ENCODE data around the gene SH2D3A. TPM values are rescaled to one million over a fixed set of nuclear protein-coding genes. Genes with fewer than 3 reads are reported as not detected.
A peak's percentile ranks its signal among the peaks of the same experiment; 100 is the strongest.
"Not testable (repeated sequence)": the region's sequence is repeated elsewhere in the genome, so short reads cannot be mapped to it uniquely, and the experiment has no call there.

Gene SH2D3A
- total RNA-seq, 1 donor from 2014 or later: 26.0 TPM

DNA sequence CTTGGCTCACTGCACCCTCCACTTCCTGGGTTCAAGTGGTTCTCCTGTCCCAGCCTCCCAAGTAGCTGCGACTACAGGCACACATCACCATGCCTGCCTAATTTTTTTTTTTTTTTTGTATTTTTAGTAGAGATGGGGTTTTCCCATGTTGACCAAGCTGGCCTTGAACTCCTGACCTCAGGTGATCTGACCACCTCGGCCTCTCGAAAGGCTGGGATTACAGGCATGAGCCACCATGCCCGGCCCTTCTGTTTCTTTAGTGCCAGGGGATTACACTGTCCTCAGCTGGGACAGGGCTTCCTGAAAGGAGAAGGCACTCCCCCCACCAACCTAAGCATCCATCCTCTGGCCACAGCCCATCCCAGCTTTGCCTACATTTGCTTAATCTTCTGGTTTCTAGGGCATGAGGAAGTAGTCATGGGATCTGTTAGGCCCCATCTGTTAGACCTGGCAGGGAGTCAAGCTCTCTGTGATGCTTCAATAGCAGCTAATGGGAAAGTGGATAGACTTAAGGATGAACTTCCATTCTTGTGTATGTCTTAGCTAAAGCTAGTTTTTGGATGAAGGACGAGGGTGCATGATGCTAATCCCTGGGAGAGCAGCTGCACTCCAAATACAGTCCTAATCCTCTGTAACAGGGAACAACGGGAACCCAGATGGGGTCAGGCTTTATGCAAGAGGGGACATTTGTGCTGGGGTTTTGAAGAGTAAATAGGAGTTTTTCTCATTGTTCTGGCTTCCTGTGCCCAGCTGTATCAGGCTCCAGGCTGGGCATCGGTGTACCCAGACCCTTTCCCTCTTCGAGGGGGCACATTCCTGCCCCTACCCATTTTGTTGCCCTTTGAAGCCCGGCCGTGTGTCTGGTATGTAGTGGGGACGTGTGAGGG, 7.8 kb upstream of the SH2D3A start:
- DNase-seq: no peak
- intact Hi-C loops (cut with DNase I): no loop called here
- Histone ChIP-seq H3K9me3 (no peaks in the 10 kb centered on the region), H3K27ac (no peak overlapping the region), H3K4me1 (no peaks in the 10 kb centered on the region), H3K4me3 (no peak overlapping the region), H3K27me3 (no peaks in the 10 kb centered on the region), H3K36me3 (no peaks in the 10 kb centered on the region)
- peak; percentile 32 for ATAC-seq
- TF ChIP-seq, protein P1, sequence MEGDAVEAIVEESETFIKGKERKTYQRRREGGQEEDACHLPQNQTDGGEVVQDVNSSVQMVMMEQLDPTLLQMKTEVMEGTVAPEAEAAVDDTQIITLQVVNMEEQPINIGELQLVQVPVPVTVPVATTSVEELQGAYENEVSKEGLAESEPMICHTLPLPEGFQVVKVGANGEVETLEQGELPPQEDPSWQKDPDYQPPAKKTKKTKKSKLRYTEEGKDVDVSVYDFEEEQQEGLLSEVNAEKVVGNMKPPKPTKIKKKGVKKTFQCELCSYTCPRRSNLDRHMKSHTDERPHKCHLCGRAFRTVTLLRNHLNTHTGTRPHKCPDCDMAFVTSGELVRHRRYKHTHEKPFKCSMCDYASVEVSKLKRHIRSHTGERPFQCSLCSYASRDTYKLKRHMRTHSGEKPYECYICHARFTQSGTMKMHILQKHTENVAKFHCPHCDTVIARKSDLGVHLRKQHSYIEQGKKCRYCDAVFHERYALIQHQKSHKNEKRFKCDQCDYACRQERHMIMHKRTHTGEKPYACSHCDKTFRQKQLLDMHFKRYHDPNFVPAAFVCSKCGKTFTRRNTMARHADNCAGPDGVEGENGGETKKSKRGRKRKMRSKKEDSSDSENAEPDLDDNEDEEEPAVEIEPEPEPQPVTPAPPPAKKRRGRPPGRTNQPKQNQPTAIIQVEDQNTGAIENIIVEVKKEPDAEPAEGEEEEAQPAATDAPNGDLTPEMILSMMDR (IDR thresholded peaks at IDR 0.05): no peak

DNA sequence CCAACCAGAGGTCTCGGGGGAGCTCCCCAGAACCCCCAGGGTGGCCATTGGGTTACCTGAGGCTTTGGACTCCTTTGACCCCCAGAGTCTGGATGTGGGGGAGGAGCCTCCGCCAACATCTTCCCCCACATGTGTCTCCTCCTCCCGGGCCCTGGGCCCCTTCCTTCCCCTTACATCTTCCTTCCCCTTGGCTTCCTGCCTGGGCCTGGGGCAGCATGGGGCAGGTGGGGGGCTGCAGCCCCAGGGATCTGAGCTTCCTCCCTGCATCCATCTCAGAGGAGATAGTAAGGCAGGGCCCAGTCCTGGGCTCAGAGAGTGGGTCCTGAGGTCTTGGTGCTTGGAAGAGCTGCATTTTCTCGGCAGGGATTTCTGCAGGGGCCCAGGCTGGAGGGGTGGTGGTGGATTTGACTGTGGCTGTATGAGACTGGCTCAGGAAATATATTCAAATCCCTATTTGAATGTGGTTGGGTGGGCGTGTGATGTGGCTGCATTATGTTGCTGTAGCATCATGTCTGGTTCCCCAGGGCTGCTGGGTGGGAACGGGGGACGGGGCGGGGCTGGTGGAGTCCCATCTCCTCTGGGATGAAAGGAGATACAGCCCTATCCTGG, 6.2 kb upstream of the SH2D3A start:
- Histone ChIP-seq H3K27me3 (no peaks in the 10 kb centered on the region), H3K4me1 (no peaks in the 10 kb centered on the region), H3K4me3 (peak overlapping the region; percentile 59), H3K9me3 (no peaks in the 10 kb centered on the region), H3K27ac (peak overlapping the region; percentile 68), H3K36me3 (no peaks in the 10 kb centered on the region)
- intact Hi-C loops (cut with DNase I): no loop called here
- DNase-seq: peak; percentile 69
- TF ChIP-seq, protein P1 (IDR thresholded peaks at IDR 0.05): no peak
- ATAC-seq: peak; percentile 54

DNA sequence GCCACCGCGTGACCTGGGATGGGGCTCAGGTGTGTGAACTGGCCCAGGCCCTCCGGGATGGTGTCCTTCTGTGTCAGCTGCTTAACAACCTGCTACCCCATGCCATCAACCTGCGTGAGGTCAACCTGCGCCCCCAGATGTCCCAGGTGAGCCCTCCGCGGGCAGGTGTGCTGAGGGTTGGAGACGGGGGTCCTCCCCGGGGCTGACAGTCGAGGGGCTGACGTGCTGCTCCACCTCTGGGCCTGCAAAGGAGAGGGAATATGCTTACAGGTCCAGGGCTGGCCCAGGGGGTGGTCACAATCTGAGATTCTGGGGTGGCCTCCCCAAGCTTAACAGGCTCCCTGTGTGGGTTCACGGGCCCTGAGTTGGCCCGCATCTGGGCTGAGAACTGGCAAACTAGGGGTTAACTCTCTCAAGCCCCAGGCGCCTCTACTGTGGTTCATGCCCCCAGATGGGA, 5.7 kb upstream of the SH2D3A start:
- H3K9me3 ChIP-seq: no peaks in the 10 kb centered on the region
- no peak for DNase-seq
- no peaks in the 10 kb centered on the region for H3K4me1 ChIP-seq
- H3K27me3 ChIP-seq: no peaks in the 10 kb centered on the region
- peak overlapping the region; percentile 59 for H3K4me3 ChIP-seq
- H3K36me3 ChIP-seq: no peaks in the 10 kb centered on the region
- TF ChIP-seq, protein P1 (IDR thresholded peaks at IDR 0.05): no peak
- no peak for ATAC-seq
- H3K27ac ChIP-seq: peak overlapping the region; percentile 68
- intact Hi-C loops (cut with DNase I): no loop called here

DNA sequence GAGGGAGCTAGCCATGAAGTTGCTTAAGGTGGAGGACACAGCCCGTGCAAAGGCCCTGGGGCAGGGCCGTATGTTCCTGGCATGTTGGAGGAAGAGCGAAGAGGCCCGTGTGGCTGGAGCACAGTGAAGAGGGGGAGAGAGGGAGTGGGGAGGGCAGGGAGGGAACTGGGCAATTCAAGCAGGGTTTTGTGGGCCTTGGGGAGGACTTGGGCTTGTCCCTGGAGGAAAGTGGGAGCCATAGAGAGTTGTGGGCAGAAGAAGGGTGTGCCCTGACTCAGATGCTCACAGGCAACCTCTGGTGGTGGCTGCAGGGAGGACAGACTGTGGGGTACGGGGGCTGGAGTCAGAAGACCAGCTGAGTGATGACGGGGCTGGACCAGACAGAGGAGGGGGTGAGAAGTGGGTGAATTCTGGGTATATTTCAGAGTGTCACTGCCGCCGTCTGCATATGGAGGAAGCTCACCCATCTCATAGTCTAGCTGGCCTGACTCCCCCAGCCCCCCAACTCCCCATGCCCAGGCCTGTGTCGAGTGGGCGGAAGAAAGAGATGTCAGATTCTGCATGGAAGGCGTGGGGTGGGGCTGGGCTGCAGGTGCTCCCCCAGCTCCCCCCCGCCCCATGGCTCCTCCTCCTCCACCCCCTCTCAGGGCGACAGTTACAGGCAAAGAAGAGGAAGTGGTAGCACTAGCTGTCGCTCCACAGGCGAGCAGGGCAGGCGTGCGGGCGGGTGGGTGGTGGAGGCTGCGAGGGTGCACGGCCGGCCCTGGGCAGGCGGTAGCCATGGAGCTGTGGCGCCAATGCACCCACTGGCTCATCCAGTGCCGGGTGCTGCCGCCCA, 5.0 kb upstream of the SH2D3A start, which contains the start of gene VAV1:
Gene VAV1 (plus strand): TSS at position 681 of the 838 bp plus-strand sequence. CDS start 100 bp downstream, at position 781.
- H3K27ac ChIP-seq: peak within 1 kb of the TSS; percentile 68
- no peaks in the 10 kb centered on the region for H3K36me3 ChIP-seq
- H3K9me3 ChIP-seq: no peaks in the 10 kb centered on the region
- peaks cover under 1% of the 10 kb centered on the region for H3K4me1 ChIP-seq
- DNase-seq: peak; percentile 89
- intact Hi-C loops (cut with DNase I): no loop called here
- TF ChIP-seq, protein P1 (IDR thresholded peaks at IDR 0.05): peak; percentile 15
- no peaks in the 10 kb centered on the region for H3K27me3 ChIP-seq
- peak; percentile 84 for ATAC-seq
- peak within 1 kb of the TSS; percentile 59 for H3K4me3 ChIP-seq

DNA sequence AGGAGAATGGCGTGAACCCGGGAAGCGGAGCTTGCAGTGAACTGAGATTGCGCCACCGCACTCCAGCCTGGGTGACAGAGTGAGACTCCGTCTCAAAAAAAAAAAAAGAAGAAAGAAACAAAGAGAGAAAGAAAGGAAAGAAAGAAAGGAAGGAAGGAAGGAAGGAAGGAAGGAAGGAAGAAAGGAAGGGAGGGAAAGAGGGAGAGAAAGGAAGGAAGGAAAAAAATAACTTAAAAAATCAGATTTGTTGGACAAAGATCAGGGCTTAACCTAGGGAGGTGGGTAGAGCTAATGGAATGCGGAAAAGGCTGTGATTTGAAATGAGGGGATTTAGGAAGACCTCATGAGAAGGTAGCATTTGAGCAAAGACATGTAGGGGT, 4.4 kb upstream of the SH2D3A start:
- H3K36me3 ChIP-seq; intact Hi-C loops (cut with DNase I); H3K27me3 ChIP-seq; H3K27ac ChIP-seq; ATAC-seq; H3K4me3 ChIP-seq; H3K4me1 ChIP-seq; DNase-seq; H3K9me3 ChIP-seq: not testable (repeated sequence)

Data from upper lobe of right lung (tissue), 1 donor.